ENCODE measurements around the gene PYURF.

Gene PYURF

GRCh38 chr4:88497859-88498409 is 25.6 kb downstream of the PYURF start:
- TF ChIP-seq, protein P1, sequence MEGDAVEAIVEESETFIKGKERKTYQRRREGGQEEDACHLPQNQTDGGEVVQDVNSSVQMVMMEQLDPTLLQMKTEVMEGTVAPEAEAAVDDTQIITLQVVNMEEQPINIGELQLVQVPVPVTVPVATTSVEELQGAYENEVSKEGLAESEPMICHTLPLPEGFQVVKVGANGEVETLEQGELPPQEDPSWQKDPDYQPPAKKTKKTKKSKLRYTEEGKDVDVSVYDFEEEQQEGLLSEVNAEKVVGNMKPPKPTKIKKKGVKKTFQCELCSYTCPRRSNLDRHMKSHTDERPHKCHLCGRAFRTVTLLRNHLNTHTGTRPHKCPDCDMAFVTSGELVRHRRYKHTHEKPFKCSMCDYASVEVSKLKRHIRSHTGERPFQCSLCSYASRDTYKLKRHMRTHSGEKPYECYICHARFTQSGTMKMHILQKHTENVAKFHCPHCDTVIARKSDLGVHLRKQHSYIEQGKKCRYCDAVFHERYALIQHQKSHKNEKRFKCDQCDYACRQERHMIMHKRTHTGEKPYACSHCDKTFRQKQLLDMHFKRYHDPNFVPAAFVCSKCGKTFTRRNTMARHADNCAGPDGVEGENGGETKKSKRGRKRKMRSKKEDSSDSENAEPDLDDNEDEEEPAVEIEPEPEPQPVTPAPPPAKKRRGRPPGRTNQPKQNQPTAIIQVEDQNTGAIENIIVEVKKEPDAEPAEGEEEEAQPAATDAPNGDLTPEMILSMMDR (IDR thresholded peaks at IDR 0.05; ENCODE audit: extremely low read depth, missing control alignments) = no peak
- DNase-seq (ENCODE audit: low spot score) = no peak

DNA sequence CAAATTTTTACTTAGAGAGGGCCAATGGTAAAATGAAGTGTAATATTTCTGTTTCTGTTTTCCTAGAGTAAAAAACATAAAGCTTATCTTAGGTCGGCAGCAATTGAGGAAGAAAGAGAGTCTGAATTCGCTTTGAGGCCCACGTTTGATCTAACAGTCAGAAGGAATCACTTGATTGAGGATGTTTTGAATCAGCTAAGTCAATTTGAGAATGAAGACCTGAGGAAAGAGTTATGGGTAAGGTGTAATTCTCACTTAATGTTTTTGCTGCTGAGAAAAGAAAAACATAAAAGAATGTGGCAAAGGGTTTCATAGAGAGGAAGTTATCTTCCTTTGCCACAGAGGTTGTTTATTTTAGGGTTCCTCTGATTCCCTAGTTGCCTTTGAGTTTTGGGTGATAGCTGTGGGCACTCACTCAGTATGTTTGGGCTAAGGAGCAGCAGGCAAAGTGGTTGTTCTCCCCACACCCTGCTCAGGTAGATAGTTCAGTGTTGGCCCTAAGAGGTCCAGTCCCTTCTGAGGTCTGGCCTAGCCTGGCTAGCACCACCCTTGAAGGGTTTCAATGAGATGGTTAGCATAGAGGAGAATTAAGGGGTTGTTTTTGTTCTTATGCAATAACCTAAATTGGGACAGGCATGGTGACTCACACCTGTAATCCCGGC is 34.3 kb downstream of the PYURF start:
- TF ChIP-seq, protein P1 (IDR thresholded peaks at IDR 0.05; ENCODE audit: extremely low read depth, missing control alignments) = no peak
- DNase-seq (ENCODE audit: low spot score) = no peak

DNA sequence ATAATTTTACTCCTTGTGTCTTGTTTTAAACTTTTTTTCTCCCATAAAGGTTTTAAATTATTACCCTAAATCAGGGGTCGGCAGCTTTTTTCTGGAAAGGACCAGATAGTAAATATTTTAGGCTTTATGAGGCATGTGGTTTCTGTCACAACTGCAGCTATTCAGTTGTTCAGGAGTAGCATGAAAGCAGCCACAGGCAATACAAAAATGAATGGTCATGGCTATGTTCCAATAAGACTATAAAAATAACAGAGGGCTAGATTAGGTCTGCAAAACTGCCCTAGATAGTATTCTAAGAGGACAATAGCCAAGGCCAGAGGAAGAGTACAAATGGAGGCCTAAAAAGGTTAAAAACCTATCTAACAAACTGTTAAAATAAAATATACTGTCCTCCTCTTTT is 42.0 kb downstream of the PYURF start:
- TF ChIP-seq, protein P1 (IDR thresholded peaks at IDR 0.05; ENCODE audit: extremely low read depth, missing control alignments) = no peak
- DNase-seq (ENCODE audit: low spot score) = no peak

GRCh38 chr4:88478247-88478646 is 45.3 kb downstream of the PYURF start:
- DNase-seq (ENCODE audit: low spot score) = no peak
- TF ChIP-seq, protein P1 (IDR thresholded peaks at IDR 0.05; ENCODE audit: extremely low read depth, missing control alignments) = no peak

- no peak for DNase-seq (ENCODE audit: low spot score)
- TF ChIP-seq, protein P1 (IDR thresholded peaks at IDR 0.05; ENCODE audit: extremely low read depth, missing control alignments) = no peak
Measured at GRCh38 chr4:88477229-88477860, 46.2 kb downstream of the PYURF start.
